ENCODE results near the gene ICAM1. TPM values are rescaled to one million over a fixed set of nuclear protein-coding genes. Genes with fewer than 3 reads are reported as not detected.
A peak's percentile ranks its signal among the peaks of the same experiment; 100 is the strongest.

ICAM1 gene
- total and polyA plus RNA-seq, 2 of the 13 experiments (the other 11 are each of a cell fraction or from before 2014, with no cell fraction given): 37.9 to 98.4 TPM

DNA sequence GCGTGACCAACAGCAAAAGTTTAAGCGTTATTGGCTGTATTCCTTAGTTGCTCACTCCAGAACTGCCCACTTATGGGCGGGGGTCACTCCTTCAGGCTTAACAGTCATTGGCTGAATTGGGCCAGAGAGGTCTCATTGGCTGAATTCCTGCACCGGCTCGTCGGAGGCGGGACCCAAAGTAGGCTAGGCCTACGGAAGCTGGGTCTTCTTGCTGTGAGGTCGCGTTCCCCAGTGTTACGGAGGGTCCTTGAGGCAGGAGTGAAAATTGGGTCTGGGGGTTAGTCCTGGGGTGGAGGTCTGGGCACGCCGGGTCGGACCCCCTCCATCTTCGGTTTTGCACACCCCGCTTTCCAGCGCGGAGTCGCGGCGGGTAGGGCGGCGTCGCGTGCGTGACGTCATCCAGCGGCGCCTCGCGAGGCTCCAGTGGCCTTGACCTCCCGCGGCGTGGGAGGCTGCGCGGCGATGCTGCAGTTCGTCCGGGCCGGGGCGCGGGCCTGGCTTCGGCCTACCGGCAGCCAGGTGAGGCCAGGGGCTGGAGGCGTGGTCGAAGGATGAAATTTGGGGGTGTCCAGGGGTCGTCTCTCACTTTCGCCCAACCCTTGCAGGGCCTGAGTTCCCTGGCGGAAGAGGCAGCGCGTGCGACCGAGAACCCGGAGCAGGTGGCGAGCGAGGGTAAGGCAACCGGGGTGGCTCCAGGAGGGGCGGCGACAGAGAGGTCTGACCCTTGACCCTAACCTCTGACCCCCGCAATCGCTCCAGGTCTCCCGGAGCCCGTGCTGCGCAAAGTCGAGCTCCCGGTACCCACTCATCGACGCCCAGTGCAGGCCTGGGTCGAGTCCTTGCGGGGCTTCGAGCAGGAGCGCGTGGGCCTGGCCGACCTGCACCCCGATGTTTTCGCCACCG lies 18.9 kb upstream of the ICAM1 start, which contains the start of gene MRPL4 (continued):
- TF ChIP-seq CHD2 (IDR thresholded peaks at IDR 0.05; ENCODE audit: low read depth, low read length) (peak; percentile 89), ZMAT3 (CRISPR knock-in tag; conservative IDR thresholded peaks at IDR 0.05) (peak; percentile 92), NCOA1 (CRISPR knock-in tag; IDR thresholded peaks at IDR 0.05) (peak; percentile 94), GPN1 (CRISPR knock-in tag; IDR thresholded peaks at IDR 0.05; ENCODE audit: borderline replicate concordance) (peak; percentile 38; the same call in 1 of the 2 replicates), HOXA3 (CRISPR knock-in tag; IDR thresholded peaks at IDR 0.05) (peak; percentile 99), FOXK2 (IDR thresholded peaks at IDR 0.05) (no peak), ZNF101 (CRISPR knock-in tag; IDR thresholded peaks at IDR 0.05; ENCODE audit: borderline replicate concordance, low read depth) (no peak), STAT5B (CRISPR knock-in tag; IDR thresholded peaks at IDR 0.05) (peak; percentile 77; the same call in 1 of the 2 replicates), MEIS2 (CRISPR knock-in tag; IDR thresholded peaks at IDR 0.05) (no peak; the same call in 1 of the 2 replicates), AGO2 (optimal IDR thresholded peaks at IDR 0.05; ENCODE audit: low read depth, low read length) (peak; percentile 79), NBN (conservative IDR thresholded peaks at IDR 0.05) (no peak)
- TF ChIP-seq, protein P1, sequence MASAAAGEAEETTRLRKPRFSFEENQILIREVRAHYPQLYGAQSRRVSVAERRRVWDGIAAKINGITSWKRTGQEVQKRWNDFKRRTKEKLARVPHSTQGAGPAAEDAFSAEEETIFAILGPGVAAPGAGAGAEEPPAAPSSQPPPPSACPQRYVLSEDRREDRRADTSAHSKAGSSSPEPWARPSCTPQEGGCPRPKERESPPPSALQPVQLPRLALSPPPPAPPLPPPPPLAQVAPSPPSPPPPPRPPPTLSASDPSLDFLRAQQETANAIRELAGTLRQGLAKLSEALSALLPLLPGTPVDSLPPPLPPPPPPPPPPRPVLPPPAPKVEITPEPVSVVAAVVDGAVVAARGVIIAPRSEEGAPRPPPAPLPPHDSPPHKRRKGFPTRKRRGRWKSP (CRISPR knock-in tag; IDR thresholded peaks at IDR 0.05): peak; percentile 70; the same call in 1 of the 2 replicates
- TF ChIP-seq, protein P2, sequence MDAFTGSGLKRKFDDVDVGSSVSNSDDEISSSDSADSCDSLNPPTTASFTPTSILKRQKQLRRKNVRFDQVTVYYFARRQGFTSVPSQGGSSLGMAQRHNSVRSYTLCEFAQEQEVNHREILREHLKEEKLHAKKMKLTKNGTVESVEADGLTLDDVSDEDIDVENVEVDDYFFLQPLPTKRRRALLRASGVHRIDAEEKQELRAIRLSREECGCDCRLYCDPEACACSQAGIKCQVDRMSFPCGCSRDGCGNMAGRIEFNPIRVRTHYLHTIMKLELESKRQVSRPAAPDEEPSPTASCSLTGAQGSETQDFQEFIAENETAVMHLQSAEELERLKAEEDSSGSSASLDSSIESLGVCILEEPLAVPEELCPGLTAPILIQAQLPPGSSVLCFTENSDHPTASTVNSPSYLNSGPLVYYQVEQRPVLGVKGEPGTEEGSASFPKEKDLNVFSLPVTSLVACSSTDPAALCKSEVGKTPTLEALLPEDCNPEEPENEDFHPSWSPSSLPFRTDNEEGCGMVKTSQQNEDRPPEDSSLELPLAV (CRISPR knock-in tag; conservative IDR thresholded peaks at IDR 0.05; ENCODE audit: low read depth): no peak
- TF ChIP-seq, protein P3, sequence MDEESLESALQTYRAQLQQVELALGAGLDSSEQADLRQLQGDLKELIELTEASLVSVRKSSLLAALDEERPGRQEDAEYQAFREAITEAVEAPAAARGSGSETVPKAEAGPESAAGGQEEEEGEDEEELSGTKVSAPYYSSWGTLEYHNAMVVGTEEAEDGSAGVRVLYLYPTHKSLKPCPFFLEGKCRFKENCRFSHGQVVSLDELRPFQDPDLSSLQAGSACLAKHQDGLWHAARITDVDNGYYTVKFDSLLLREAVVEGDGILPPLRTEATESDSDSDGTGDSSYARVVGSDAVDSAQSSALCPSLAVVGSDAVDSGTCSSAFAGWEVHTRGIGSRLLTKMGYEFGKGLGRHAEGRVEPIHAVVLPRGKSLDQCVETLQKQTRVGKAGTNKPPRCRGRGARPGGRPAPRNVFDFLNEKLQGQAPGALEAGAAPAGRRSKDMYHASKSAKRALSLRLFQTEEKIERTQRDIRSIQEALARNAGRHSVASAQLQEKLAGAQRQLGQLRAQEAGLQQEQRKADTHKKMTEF (CRISPR knock-in tag; IDR thresholded peaks at IDR 0.05): peak; percentile 94; the same call in 1 of the 2 replicates
- TF ChIP-seq, protein P4, sequence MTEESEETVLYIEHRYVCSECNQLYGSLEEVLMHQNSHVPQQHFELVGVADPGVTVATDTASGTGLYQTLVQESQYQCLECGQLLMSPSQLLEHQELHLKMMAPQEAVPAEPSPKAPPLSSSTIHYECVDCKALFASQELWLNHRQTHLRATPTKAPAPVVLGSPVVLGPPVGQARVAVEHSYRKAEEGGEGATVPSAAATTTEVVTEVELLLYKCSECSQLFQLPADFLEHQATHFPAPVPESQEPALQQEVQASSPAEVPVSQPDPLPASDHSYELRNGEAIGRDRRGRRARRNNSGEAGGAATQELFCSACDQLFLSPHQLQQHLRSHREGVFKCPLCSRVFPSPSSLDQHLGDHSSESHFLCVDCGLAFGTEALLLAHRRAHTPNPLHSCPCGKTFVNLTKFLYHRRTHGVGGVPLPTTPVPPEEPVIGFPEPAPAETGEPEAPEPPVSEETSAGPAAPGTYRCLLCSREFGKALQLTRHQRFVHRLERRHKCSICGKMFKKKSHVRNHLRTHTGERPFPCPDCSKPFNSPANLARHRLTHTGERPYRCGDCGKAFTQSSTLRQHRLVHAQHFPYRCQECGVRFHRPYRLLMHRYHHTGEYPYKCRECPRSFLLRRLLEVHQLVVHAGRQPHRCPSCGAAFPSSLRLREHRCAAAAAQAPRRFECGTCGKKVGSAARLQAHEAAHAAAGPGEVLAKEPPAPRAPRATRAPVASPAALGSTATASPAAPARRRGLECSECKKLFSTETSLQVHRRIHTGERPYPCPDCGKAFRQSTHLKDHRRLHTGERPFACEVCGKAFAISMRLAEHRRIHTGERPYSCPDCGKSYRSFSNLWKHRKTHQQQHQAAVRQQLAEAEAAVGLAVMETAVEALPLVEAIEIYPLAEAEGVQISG (CRISPR knock-in tag; IDR thresholded peaks at IDR 0.05): peak; percentile 88
- TF ChIP-seq, protein P5, sequence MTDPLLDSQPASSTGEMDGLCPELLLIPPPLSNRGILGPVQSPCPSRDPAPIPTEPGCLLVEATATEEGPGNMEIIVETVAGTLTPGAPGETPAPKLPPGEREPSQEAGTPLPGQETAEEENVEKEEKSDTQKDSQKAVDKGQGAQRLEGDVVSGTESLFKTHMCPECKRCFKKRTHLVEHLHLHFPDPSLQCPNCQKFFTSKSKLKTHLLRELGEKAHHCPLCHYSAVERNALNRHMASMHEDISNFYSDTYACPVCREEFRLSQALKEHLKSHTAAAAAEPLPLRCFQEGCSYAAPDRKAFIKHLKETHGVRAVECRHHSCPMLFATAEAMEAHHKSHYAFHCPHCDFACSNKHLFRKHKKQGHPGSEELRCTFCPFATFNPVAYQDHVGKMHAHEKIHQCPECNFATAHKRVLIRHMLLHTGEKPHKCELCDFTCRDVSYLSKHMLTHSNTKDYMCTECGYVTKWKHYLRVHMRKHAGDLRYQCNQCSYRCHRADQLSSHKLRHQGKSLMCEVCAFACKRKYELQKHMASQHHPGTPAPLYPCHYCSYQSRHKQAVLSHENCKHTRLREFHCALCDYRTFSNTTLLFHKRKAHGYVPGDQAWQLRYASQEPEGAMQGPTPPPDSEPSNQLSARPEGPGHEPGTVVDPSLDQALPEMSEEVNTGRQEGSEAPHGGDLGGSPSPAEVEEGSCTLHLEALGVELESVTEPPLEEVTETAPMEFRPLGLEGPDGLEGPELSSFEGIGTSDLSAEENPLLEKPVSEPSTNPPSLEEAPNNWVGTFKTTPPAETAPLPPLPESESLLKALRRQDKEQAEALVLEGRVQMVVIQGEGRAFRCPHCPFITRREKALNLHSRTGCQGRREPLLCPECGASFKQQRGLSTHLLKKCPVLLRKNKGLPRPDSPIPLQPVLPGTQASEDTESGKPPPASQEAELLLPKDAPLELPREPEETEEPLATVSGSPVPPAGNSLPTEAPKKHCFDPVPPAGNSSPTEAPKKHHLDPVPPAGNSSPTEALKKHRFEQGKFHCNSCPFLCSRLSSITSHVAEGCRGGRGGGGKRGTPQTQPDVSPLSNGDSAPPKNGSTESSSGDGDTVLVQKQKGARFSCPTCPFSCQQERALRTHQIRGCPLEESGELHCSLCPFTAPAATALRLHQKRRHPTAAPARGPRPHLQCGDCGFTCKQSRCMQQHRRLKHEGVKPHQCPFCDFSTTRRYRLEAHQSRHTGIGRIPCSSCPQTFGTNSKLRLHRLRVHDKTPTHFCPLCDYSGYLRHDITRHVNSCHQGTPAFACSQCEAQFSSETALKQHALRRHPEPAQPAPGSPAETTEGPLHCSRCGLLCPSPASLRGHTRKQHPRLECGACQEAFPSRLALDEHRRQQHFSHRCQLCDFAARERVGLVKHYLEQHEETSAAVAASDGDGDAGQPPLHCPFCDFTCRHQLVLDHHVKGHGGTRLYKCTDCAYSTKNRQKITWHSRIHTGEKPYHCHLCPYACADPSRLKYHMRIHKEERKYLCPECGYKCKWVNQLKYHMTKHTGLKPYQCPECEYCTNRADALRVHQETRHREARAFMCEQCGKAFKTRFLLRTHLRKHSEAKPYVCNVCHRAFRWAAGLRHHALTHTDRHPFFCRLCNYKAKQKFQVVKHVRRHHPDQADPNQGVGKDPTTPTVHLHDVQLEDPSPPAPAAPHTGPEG (CRISPR knock-in tag; IDR thresholded peaks at IDR 0.05): peak; percentile 39; the same call in 1 of the 2 replicates

All from HepG2 (cell line).